Omental fat pad (tissue), 4 donors: Measurements from ENCODE around the gene UBE2E2. TPM values are rescaled to one million over a fixed set of nuclear protein-coding genes. Genes with fewer than 3 reads are reported as not detected.

Experiments used
- ATAC-seq: fragments of 150-250 bp; one replicate; pipeline ENCODE4 v1.9.1; 2016; ENCODE audit warnings: mild to moderate bottlenecking, moderate library complexity; ENCODE audit not compliant: low FRiP score
- DNase-seq: peaks from one replicate; pipeline ENCODE4 v3.0.0-alpha.2; 2019; ENCODE audit warnings: low spot score
- total RNA-seq, 4 donors: library from RNA; depleted of rRNA; stranded (reverse); fragments of >200 nt; gene quantifications; one replicate each; pipeline ENCODE4 v1.1.0, GENCODE V29; 2016
- TF ChIP-seq, protein P1 (sequence below), 3 donors: fragments of 450-650 bp; IDR thresholded peaks; one replicate each; pipeline ENCODE4 v1.5.1; 2016 to 2017; ENCODE audit warnings: antibody characterized with exemption in 3 of 3, mild to moderate bottlenecking in 3 of 3, moderate library complexity in 2 of 3

Gene UBE2E2
- total RNA-seq, 4 donors from 2014 or later = 25.9 to 93.4 (median 73.9) TPM

DNA sequence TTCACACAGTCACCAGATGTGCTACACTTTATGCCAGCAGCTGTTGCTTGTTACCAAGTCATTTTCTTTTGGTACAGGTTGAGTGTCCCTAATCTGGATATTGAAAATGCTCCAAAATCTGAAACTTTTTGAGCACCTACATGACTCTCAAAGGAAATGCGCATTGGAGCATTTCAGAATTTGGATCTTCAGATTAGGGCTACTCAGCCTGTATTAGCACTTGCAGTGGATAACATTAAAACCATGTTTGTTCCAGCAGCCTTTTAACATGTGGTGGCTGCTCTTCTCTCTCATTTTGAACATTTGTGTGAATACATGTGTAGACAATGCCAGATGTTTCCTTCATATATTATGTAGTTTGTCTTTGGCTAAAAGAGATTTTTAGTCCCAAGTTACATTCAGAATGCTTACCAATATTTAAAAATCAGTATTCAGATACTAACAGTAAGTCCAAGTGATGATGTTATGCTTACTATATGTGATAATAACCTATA, 371.7 kb downstream of the UBE2E2 start:
- TF ChIP-seq, protein P1, sequence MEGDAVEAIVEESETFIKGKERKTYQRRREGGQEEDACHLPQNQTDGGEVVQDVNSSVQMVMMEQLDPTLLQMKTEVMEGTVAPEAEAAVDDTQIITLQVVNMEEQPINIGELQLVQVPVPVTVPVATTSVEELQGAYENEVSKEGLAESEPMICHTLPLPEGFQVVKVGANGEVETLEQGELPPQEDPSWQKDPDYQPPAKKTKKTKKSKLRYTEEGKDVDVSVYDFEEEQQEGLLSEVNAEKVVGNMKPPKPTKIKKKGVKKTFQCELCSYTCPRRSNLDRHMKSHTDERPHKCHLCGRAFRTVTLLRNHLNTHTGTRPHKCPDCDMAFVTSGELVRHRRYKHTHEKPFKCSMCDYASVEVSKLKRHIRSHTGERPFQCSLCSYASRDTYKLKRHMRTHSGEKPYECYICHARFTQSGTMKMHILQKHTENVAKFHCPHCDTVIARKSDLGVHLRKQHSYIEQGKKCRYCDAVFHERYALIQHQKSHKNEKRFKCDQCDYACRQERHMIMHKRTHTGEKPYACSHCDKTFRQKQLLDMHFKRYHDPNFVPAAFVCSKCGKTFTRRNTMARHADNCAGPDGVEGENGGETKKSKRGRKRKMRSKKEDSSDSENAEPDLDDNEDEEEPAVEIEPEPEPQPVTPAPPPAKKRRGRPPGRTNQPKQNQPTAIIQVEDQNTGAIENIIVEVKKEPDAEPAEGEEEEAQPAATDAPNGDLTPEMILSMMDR (IDR thresholded peaks at IDR 0.05) = no peak
- ATAC-seq = no peak
- no peak for DNase-seq

GRCh38 chr3:23575697-23576096, 372.6 kb downstream of the UBE2E2 start:
- ATAC-seq = no peak
- no peak for DNase-seq
- TF ChIP-seq, protein P1 (IDR thresholded peaks at IDR 0.05) = no peak

- TF ChIP-seq, protein P1 (IDR thresholded peaks at IDR 0.05) = no peak
- DNase-seq (no peak), ATAC-seq (no peak)
Measured at GRCh38 chr3:23576379-23576959, 373.3 kb downstream of the UBE2E2 start.

- DNase-seq (no peak), ATAC-seq (no peak)
- TF ChIP-seq, protein P1 (IDR thresholded peaks at IDR 0.05) = no peak
Measured at GRCh38 chr3:23580096-23580713, 377.1 kb downstream of the UBE2E2 start.

DNA sequence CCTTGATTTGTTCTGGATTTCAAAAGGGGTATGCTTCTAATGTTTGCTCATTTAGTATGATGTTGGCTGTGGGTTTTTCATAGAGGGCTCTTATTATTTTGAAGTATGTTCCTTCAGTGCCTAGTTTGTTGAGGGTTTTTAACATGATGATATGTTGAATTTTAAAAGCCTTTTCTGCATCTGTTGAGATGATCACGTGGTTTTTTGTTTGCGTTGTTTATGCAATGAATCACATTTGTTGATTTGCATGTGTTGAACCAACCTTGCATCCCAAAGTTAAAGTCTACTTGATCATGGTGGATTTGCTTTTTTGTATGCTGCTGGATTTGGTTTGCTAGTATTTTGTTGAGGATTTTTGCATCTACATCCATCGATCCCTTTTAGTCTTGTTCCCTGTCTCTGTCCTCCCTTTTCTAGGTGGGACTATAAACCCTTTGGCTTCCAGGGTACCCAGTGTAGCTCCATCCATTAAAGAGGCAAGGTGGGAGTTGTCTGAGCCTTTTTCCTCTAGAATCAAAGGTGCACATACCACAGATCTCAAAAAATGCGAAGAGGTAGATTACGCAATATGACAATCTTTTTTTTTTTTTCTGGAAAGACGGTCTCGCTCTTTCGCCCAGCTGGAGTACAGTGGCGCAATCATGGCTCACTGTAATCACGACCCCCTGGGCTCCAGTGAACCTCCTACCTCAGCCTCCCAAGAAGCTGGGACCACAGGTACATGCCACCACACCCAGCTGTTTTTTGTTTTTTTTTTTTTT, 381.0 kb downstream of the UBE2E2 start:
- TF ChIP-seq, protein P1 (IDR thresholded peaks at IDR 0.05) = no peak
- DNase-seq (no peak), ATAC-seq (no peak)

GRCh38 chr3:23587513-23587912, 384.4 kb downstream of the UBE2E2 start:
- ATAC-seq (no peak), DNase-seq (no peak)
- TF ChIP-seq, protein P1 (IDR thresholded peaks at IDR 0.05) = no peak
